GM18873 (cell line): ENCODE measurements around the gene ZNF831.

Experiments used
- ATAC-seq: cut with Tn5 transposase; IDR thresholded peaks from one replicate; pipeline ENCODE4 v1.9.1; 2021; ENCODE audit warnings: mild to moderate bottlenecking, moderate library complexity, moderate number of reproducible peaks; ENCODE audit not compliant: unreplicated experiment, low FRiP score

The ZNF831 gene

GRCh38 chr20:59291740-59292383, 128.2 kb downstream of the ZNF831 start:
- ATAC-seq = no peak

GRCh38 chr20:59295531-59295930, 131.9 kb downstream of the ZNF831 start:
- ATAC-seq = no peak

- ATAC-seq = no peak
Measured at GRCh38 chr20:59297686-59298085, 134.1 kb downstream of the ZNF831 start.

GRCh38 chr20:59299945-59300332, 136.3 kb downstream of the ZNF831 start:
- ATAC-seq = no peak

GRCh38 chr20:59300333-59301081, 136.9 kb downstream of the ZNF831 start, which contains the start of gene EDN3:
TSS of gene EDN3 (plus strand) at chr20:59300611. CDS start at chr20:59300813, 202 bp downstream.
- ATAC-seq = no peak

- no peak for ATAC-seq
Measured at GRCh38 chr20:59301343-59302007, 137.9 kb downstream of the ZNF831 start.

GRCh38 chr20:59305908-59306655, 142.5 kb downstream of the ZNF831 start:
- ATAC-seq = no peak

GRCh38 chr20:59307270-59307669, 143.6 kb downstream of the ZNF831 start:
- no peak for ATAC-seq
